ENCODE results near the gene DAP. TPM values are rescaled to one million over a fixed set of nuclear protein-coding genes. Genes with fewer than 3 reads are reported as not detected.

Gene DAP
- total RNA-seq, 1 donor from 2014 or later = 79.8 TPM

DNA sequence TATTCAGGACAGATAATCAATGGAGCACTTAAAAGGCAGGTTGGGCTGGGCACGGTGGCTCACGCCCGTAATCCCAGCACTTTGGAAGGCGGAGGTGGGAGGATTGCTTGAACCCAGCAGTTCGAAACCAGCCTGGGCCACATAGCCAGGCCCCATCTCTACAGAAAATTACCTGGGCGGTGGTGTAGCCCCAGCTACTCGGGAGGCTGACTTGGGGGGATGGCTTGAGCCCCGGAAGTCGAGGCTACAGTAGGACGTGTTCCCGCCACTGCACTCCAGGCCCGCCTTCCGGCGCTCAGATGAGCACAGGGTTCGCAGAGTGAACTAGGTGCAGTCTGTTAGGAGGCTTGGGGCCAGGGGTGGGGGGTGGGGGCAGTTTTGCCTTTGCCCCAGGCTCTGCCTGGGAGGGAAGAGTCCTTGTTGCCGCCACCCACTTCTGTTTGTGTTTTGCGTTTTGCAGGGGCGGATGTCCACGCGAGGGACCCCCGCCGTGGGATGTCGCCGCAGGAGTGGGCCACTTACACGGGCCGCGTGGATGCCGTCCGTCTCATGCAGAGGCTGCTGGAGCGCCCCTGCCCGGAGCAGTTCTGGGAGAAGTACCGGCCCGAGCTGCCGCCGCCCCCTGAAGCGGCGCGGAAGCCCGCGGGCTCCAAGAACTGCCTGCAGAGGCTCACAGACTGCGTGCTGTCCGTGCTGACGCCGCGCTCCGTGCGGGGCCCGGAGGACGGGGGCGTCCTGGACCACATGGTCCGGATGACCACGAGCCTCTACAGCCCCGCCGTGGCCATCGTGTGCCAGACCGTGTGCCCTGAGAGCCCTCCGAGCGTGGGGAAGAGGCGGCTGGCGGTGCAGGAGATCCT lies 112.0 kb downstream of the DAP start:
- H3K9me3 Mint-ChIP-seq = no peaks in the 10 kb centered on the region
- no peaks in the 10 kb centered on the region for H3K36me3 Mint-ChIP-seq
- H3K4me1 Mint-ChIP-seq = no peaks in the 10 kb centered on the region
- DNase-seq (ENCODE audit: low spot score in 2 of 2, unreplicated experiment in 2 of 2) = no peak
- no peaks in the 10 kb centered on the region for H3K27me3 Mint-ChIP-seq (ENCODE audit: low read depth)
- no peak overlapping the region for H3K4me3 Mint-ChIP-seq
- H3K27ac Mint-ChIP-seq = no peak overlapping the region
- no peak for TF ChIP-seq CTCF (IDR thresholded peaks at IDR 0.05; ENCODE audit: unreplicated experiment)

DNA sequence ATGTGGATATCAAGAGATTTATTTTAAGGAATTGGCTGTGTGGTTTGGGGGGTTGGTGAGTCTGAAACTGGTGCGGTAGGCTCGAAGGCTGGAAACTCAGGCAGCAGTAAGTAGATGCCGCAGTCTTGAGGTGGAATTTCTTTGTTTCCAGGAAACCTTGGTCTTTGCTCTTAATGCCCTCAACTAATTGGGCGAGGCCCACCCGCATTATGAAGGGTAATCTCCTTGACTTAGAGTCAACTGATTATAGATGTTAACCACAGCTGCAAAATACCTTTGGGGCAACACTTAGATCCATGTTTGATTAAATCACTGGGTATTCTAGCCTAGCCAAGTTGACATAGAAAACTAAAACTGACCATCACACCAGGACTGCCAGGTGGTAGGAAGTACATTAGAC lies 113.4 kb downstream of the DAP start:
- no peak overlapping the region for H3K27ac Mint-ChIP-seq
- H3K4me3 Mint-ChIP-seq = no peak overlapping the region
- no peaks in the 10 kb centered on the region for H3K36me3 Mint-ChIP-seq
- no peak for TF ChIP-seq CTCF (IDR thresholded peaks at IDR 0.05; ENCODE audit: unreplicated experiment)
- no peaks in the 10 kb centered on the region for H3K4me1 Mint-ChIP-seq
- H3K27me3 Mint-ChIP-seq (ENCODE audit: low read depth) = no peaks in the 10 kb centered on the region
- H3K9me3 Mint-ChIP-seq = no peaks in the 10 kb centered on the region
- DNase-seq (ENCODE audit: low spot score in 2 of 2, unreplicated experiment in 2 of 2) = no peak

GRCh38 chr5:10645671-10646070 lies 115.4 kb downstream of the DAP start:
- no peak for DNase-seq (ENCODE audit: low spot score in 2 of 2, unreplicated experiment in 2 of 2)
- no peak overlapping the region for H3K4me3 Mint-ChIP-seq

DNA sequence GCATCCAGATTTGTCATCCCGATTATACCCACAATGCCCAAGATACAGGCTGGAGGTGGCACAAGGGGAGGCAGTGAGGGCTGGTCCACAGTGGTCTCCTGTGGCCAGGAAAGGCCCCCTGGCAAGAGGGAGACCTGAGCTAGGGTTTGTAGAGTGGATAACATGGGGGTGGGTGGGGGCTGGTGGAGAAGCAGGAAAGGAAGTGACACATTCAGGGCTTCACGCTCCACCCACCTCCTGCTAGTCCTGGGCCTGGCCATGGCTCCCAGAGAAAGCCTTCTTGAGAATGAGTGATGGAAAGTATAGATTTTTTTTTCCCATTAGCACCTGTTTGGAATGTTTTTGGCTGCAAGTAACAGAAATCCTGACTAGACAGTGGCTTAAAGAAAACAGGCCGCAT lies 115.9 kb downstream of the DAP start:
- Mint-ChIP-seq H3K27ac (no peak overlapping the region), H3K27me3 (ENCODE audit: low read depth) (no peaks in the 10 kb centered on the region), H3K9me3 (peaks cover 6% of the 10 kb centered on the region), H3K36me3 (peaks cover 5% of the 10 kb centered on the region), H3K4me1 (no peaks in the 10 kb centered on the region), H3K4me3 (no peak overlapping the region)
- TF ChIP-seq CTCF (IDR thresholded peaks at IDR 0.05; ENCODE audit: unreplicated experiment) = no peak
- no peak for DNase-seq (ENCODE audit: low spot score in 2 of 2, unreplicated experiment in 2 of 2)

More at GRCh38 chr5:10645671-10646070, 115.4 kb downstream of the DAP start:
- no peak overlapping the region for H3K27ac Mint-ChIP-seq
- no peak for TF ChIP-seq CTCF (IDR thresholded peaks at IDR 0.05; ENCODE audit: unreplicated experiment)
- no peaks in the 10 kb centered on the region for H3K4me1 Mint-ChIP-seq
- peaks cover 1% of the 10 kb centered on the region for H3K9me3 Mint-ChIP-seq
- peaks cover under 1% of the 10 kb centered on the region for H3K36me3 Mint-ChIP-seq
- H3K27me3 Mint-ChIP-seq (ENCODE audit: low read depth) = no peaks in the 10 kb centered on the region

GRCh38 chr5:10644192-10644591 lies 116.8 kb downstream of the DAP start:
- no peaks in the 10 kb centered on the region for H3K4me1 Mint-ChIP-seq
- H3K9me3 Mint-ChIP-seq = peaks cover 8% of the 10 kb centered on the region
- DNase-seq (ENCODE audit: low spot score in 2 of 2, unreplicated experiment in 2 of 2) = no peak
- H3K27ac Mint-ChIP-seq = no peak overlapping the region
- H3K36me3 Mint-ChIP-seq = peaks cover 7% of the 10 kb centered on the region
- H3K27me3 Mint-ChIP-seq (ENCODE audit: low read depth) = no peaks in the 10 kb centered on the region
- H3K4me3 Mint-ChIP-seq = no peak overlapping the region
- no peak for TF ChIP-seq CTCF (IDR thresholded peaks at IDR 0.05; ENCODE audit: unreplicated experiment)
